T-cell (primary cell): Measurements from ENCODE around the gene RASEF. TPM values are rescaled to one million over a fixed set of nuclear protein-coding genes. Genes with fewer than 3 reads are reported as not detected.

Experiments used
- ATAC-seq, 4 experiments: fragments of 200-7000 bp in 3 of 4; fragments of 150-1000 bp in 1 of 4; cut with Tn5 transposase; replicated peaks in 1 of 4; 1 replicate in 3 of 4; 2 replicates in 1 of 4; pipeline ENCODE4 v1.10.0; 2021; ENCODE audit warnings: moderate library complexity in 3 of 4, mild to moderate bottlenecking in 2 of 4, moderate number of reproducible peaks in 1 of 4
- CTCF ChIA-PET, 2 donors: fragments of 300-600 bp; sonication (Branson Sonifier 250); formaldehyde crosslinking; loops; one replicate each; lab custom pipeline; 2022; ENCODE audit warnings: antibody characterized with exemption in 2 of 2; lab: Charles Lee
- POLR2A ChIA-PET, 2 donors: fragments of 300-600 bp; sonication (Branson Sonifier 250); formaldehyde crosslinking; loops; one replicate each; lab custom pipeline; 2022; ENCODE audit warnings: antibody characterized with exemption in 2 of 2; lab: Charles Lee
- DNase-seq, 35 experiments: peaks; one replicate each; pipeline versions ENCODE4 v3.0.0 to v3.0.0-alpha.2; 2013 to 2023
- H3K27ac ChIP-seq: one replicate; pipeline ENCODE4 v1.5.1; 2013; ENCODE audit warnings: low read length
- H3K27me3 ChIP-seq, 2 experiments: replicated peaks in 1 of 2; 1 replicate in 1 of 2; 2 replicates in 1 of 2; pipeline versions ENCODE4 v1.6.1 to v1.7.0; 2013; ENCODE audit warnings: low read length in 1 of 2, mixed read lengths in 1 of 2; ENCODE audit not compliant: control insufficient read depth in 2 of 2, insufficient read depth in 2 of 2; ENCODE audit errors: extremely low read depth in 1 of 2
- H3K36me3 ChIP-seq, 2 donors: 1 replicate in 1 of 2; 2 replicates in 1 of 2; pipeline versions ENCODE4 v1.6.1 to v1.7.0; 2013; ENCODE audit warnings: low read length in 1 of 2; ENCODE audit not compliant: control insufficient read depth in 2 of 2, insufficient read depth in 1 of 2; ENCODE audit errors: extremely low read depth in 1 of 2
- H3K4me1 ChIP-seq, 2 experiments: 1 replicate in 1 of 2; 2 replicates in 1 of 2; pipeline versions ENCODE4 v1.6.1 to v1.7.0; 2013; ENCODE audit warnings: low read length in 2 of 2, mixed read lengths in 1 of 2; ENCODE audit not compliant: insufficient read depth in 2 of 2, control insufficient read depth in 1 of 2; ENCODE audit errors: extremely low read depth in 1 of 2
- H3K4me3 ChIP-seq, 2 donors: 1 replicate in 1 of 2; 2 replicates in 1 of 2; pipeline versions ENCODE4 v1.5.1 to v1.7.0; 2013; ENCODE audit warnings: mild to moderate bottlenecking in 2 of 2, low read length in 1 of 2, moderate library complexity in 1 of 2; ENCODE audit not compliant: control insufficient read depth in 1 of 2; ENCODE audit errors: extremely low read depth in 1 of 2
- H3K9me3 ChIP-seq: 2 replicates; pipeline ENCODE4 v1.7.0; 2013
- H3K27ac Mint-ChIP-seq, 2 donors: one replicate each; pipeline ENCODE4 v1.8.0; 2020 to 2021; ENCODE audit warnings: mild to moderate bottlenecking in 2 of 2, mixed read lengths in 2 of 2
- H3K27me3 Mint-ChIP-seq, 2 donors: one replicate each; pipeline ENCODE4 v1.8.0; 2021 to 2022; ENCODE audit warnings: mixed read lengths in 2 of 2
- H3K36me3 Mint-ChIP-seq: one replicate; pipeline ENCODE4 v1.8.0; 2021; ENCODE audit warnings: mixed read lengths
- H3K4me1 Mint-ChIP-seq, 3 donors: one replicate each; pipeline ENCODE4 v1.8.0; 2020 to 2022; ENCODE audit warnings: mixed read lengths in 3 of 3, mild to moderate bottlenecking in 1 of 3
- H3K4me3 Mint-ChIP-seq, 3 donors: one replicate each; pipeline ENCODE4 v1.8.0; 2020 to 2022; ENCODE audit warnings: mild to moderate bottlenecking in 3 of 3, mixed read lengths in 3 of 3, moderate library complexity in 3 of 3
- H3K9me3 Mint-ChIP-seq, 3 donors: one replicate each; pipeline ENCODE4 v1.8.0; 2020 to 2022; ENCODE audit warnings: mixed read lengths in 3 of 3
- WGBS: methylation state at CpG from one replicate; pipeline ENCODE4 v1.1.5; 2013; ENCODE audit warnings: missing lambda C conversion rate; ENCODE audit not compliant: insufficient coverage; 5-methylcytosine and 5-hydroxymethylcytosine counted together
- total RNA-seq, 35 experiments: library from RNA in 6 of 35; stranded (reverse) in 6 of 35; fragments of 120-200 nt in 1 of 35; gene quantifications; one replicate each; pipeline versions ENCODE4 v1.2.1 to v1.2.4 and lab custom pipeline; 2013 to 2026

RASEF gene
- total RNA-seq, 5 donors from 2014 or later (not counting 1 experiment from before 2014, with no cell fraction given) = 0.09 to 0.16 TPM; not detected in 3

GRCh38 chr9:83013867-83014605 lies 48.9 kb downstream of the RASEF start:
- peaks cover 2 to 6% (median 4%) of the 10 kb centered on the region in 3 donors for H3K4me1 Mint-ChIP-seq
- Histone ChIP-seq H3K9me3 (no peaks in the 10 kb centered on the region), H3K27me3 (no peaks in the 10 kb centered on the region), H3K27ac (no peak overlapping the region), H3K36me3 (no peaks in the 10 kb centered on the region), H3K4me1 (peaks cover 0 to 10% of the 10 kb centered on the region in 2 experiments), H3K4me3 (no peak overlapping the region)
- H3K27me3 Mint-ChIP-seq = peaks cover 0 to 7% of the 10 kb centered on the region in 2 donors
- ATAC-seq = no peak
- H3K27ac Mint-ChIP-seq = no peak overlapping the region
- no peak overlapping the region for H3K4me3 Mint-ChIP-seq
- POLR2A ChIA-PET = no interaction called here
- DNase-seq = no peak
- no peaks in the 10 kb centered on the region for H3K36me3 Mint-ChIP-seq
- WGBS = 48% methylated on average over 2 of the region's 3 CpGs
- H3K9me3 Mint-ChIP-seq = peaks cover 0 to 2% (median 0%) of the 10 kb centered on the region in 3 donors
- CTCF ChIA-PET = no interaction called here

DNA sequence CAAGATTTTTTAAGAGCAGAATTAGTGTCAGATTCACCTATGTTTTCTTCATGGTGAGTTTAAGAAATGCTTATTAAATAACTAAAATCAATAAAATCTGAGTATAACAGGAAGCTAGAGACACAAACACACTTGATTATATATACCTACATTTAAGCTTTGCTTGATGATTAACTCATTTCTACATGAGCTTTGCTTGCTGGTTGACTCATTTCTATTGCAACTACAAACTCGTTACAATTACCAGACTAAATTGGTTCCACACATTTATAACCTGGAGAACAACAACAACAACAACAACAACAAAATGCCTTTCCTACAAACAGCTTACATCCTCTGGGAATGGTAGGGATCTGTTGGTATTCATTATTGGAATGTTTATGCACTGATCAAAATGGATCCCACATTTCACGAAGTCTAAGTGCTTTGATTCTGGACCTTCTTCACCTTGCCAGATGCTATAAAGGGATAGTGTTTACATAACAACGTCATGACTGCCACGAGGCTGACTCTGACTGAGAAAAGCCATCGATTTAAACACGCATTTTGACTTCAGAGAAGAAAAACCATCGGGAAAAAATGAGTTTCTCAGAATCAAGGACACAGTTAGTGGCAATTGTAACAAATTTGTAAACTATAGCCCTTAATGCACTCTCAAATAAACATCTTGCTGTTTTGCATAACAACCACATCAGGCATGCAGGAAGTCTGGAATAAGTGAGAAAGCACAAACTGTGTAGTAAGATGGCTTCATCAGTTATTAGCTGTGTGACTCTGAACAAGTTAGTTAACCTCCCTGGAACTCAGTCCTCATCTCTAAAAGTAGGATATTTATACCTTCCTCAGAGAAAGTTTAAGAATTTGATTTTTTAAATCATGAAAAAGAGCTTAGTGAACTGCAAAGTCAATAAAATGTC lies 49.8 kb downstream of the RASEF start:
- H3K27ac ChIP-seq = no peak overlapping the region
- no peak for ATAC-seq
- Mint-ChIP-seq H3K4me3 (no peak overlapping the region), H3K9me3 (no peaks in the 10 kb centered on the region), H3K36me3 (no peaks in the 10 kb centered on the region), H3K27ac (no peak overlapping the region), H3K27me3 (peaks cover 0 to 7% of the 10 kb centered on the region in 2 donors), H3K4me1 (peaks cover 2 to 6% (median 4%) of the 10 kb centered on the region in 3 donors)
- CTCF ChIA-PET = interaction anchor here in 1 of 2 donors (0.6 kb wide), 1 partner anchor 543 kb away, joined by 5 read pairs; no protein-coding TSS in a partner anchor
- DNase-seq = no peak
- H3K4me3 ChIP-seq = no peak overlapping the region
- WGBS = 77% methylated on average over 4 of the region's 7 CpGs
- peaks cover 0 to 10% of the 10 kb centered on the region in 2 experiments for H3K4me1 ChIP-seq
- no peaks in the 10 kb centered on the region for H3K9me3 ChIP-seq
- POLR2A ChIA-PET = no interaction called here
- no peaks in the 10 kb centered on the region for H3K36me3 ChIP-seq
- H3K27me3 ChIP-seq = no peaks in the 10 kb centered on the region

DNA sequence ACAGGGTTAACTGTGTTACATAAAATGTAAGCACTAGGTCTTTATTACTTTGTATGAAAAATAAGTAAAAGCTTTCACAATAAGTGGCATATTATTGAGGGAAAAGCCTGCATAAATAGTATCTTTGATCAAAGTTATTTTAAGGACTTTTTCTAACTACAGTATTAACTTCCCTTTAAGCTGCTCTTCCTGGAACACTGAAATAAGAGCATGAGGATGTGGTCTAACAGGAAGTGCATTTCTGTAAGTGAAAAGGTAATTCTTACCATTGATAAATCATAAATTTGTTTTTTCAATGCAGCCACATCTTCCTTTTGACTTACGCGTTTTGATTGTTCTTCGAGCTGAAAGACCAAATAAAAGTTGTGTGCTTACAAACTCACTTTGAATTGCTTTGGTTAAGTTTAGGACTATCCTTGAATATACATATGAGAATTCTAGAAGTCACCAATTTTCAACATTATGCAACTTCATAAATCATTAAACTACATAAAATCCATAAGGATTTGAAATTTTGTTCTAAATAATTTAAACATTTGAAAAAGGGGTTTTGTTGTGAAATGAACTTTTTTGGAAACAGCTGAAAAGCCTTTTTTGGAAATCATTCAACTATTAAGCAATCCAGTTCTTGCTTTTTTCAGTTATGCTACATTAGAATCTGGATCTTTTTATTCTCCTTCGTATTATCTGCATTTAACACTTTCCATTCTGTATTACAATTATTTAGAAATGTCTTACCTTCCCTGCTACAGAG lies 50.6 kb downstream of the RASEF start:
- Histone ChIP-seq H3K36me3 (no peaks in the 10 kb centered on the region), H3K9me3 (no peaks in the 10 kb centered on the region), H3K27ac (no peak overlapping the region), H3K4me3 (no peak overlapping the region), H3K27me3 (no peaks in the 10 kb centered on the region), H3K4me1 (peaks cover 0 to 10% of the 10 kb centered on the region in 2 experiments)
- Mint-ChIP-seq H3K4me3 (no peak overlapping the region), H3K36me3 (no peaks in the 10 kb centered on the region), H3K9me3 (no peaks in the 10 kb centered on the region), H3K27me3 (peaks cover 5 to 13% of the 10 kb centered on the region in 2 donors), H3K4me1 (peaks cover 2 to 6% (median 4%) of the 10 kb centered on the region in 3 donors), H3K27ac (no peak overlapping the region)
- ChIA-PET POLR2A (no interaction called here), CTCF (interaction anchor here in 1 of 2 donors (0.7 kb wide), 1 partner anchor 298 kb away, joined by 3 read pairs; no protein-coding TSS in a partner anchor)
- DNase-seq (no peak), ATAC-seq (no peak)
- WGBS = no CpG with 5 or more reads among the region's 4 CpGs

DNA sequence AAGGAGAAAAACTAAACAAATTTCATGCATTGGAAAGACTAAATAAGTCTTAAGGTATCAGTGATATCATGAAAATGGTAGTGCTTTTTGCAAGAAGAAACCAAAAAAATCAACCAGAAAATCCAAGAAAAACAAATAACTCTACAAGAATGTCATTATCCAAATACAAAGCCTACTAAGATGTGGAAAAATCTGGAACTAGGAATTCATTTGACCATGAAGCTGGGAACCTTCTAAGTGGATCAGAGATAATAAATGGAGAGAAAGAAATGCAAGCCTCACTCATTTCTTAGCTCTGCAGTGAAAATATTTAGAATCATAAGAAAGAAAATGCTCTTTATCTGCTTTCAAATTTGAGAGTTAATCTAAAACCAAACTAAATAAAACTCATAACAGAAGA lies 51.3 kb downstream of the RASEF start:
- Histone ChIP-seq H3K4me1 (peaks cover 0 to 10% of the 10 kb centered on the region in 2 experiments), H3K27me3 (no peaks in the 10 kb centered on the region), H3K27ac (no peak overlapping the region), H3K4me3 (no peak overlapping the region), H3K36me3 (no peaks in the 10 kb centered on the region), H3K9me3 (no peaks in the 10 kb centered on the region)
- H3K27me3 Mint-ChIP-seq = peaks cover 5 to 13% of the 10 kb centered on the region in 2 donors
- ATAC-seq (no peak), DNase-seq (no peak)
- no peaks in the 10 kb centered on the region for H3K9me3 Mint-ChIP-seq
- no peaks in the 10 kb centered on the region for H3K36me3 Mint-ChIP-seq
- H3K27ac Mint-ChIP-seq = no peak overlapping the region
- H3K4me3 Mint-ChIP-seq = no peak overlapping the region
- ChIA-PET POLR2A (no interaction called here), CTCF (interaction anchor here in 1 of 2 donors (0.7 kb wide), 1 partner anchor 299 kb away, joined by 3 read pairs; no protein-coding TSS in a partner anchor)
- H3K4me1 Mint-ChIP-seq = peaks cover 2 to 6% (median 4%) of the 10 kb centered on the region in 3 donors

GRCh38 chr9:83007521-83008300 lies 55.2 kb downstream of the RASEF start:
- DNase-seq (no peak), ATAC-seq (no peak)
- Histone ChIP-seq H3K4me3 (no peak overlapping the region), H3K36me3 (no peaks in the 10 kb centered on the region), H3K4me1 (peaks cover 0 to 4% of the 10 kb centered on the region in 2 experiments), H3K9me3 (no peaks in the 10 kb centered on the region), H3K27me3 (no peaks in the 10 kb centered on the region), H3K27ac (no peak overlapping the region)
- Mint-ChIP-seq H3K4me3 (no peak overlapping the region), H3K27ac (no peak overlapping the region), H3K4me1 (peaks cover 2 to 6% (median 4%) of the 10 kb centered on the region in 3 donors), H3K9me3 (no peaks in the 10 kb centered on the region), H3K27me3 (peaks cover 5 to 6% of the 10 kb centered on the region in 2 donors), H3K36me3 (no peaks in the 10 kb centered on the region)
- ChIA-PET POLR2A (interaction anchor here in 1 of 2 donors (0.7 kb wide), 1 partner anchor 94 kb away, joined by 4 read pairs; no protein-coding TSS in a partner anchor), CTCF (no interaction called here)
- WGBS = 78% methylated on average over 5 of the region's 9 CpGs
